GM18502 (cell line): ENCODE measurements around the gene MAP4K2.

Experiments
- ATAC-seq: cut with Tn5 transposase; IDR thresholded peaks from one replicate; pipeline ENCODE4 v1.9.1; 2021; ENCODE audit warnings: mild to moderate bottlenecking; ENCODE audit not compliant: unreplicated experiment, poor library complexity

MAP4K2 gene

DNA sequence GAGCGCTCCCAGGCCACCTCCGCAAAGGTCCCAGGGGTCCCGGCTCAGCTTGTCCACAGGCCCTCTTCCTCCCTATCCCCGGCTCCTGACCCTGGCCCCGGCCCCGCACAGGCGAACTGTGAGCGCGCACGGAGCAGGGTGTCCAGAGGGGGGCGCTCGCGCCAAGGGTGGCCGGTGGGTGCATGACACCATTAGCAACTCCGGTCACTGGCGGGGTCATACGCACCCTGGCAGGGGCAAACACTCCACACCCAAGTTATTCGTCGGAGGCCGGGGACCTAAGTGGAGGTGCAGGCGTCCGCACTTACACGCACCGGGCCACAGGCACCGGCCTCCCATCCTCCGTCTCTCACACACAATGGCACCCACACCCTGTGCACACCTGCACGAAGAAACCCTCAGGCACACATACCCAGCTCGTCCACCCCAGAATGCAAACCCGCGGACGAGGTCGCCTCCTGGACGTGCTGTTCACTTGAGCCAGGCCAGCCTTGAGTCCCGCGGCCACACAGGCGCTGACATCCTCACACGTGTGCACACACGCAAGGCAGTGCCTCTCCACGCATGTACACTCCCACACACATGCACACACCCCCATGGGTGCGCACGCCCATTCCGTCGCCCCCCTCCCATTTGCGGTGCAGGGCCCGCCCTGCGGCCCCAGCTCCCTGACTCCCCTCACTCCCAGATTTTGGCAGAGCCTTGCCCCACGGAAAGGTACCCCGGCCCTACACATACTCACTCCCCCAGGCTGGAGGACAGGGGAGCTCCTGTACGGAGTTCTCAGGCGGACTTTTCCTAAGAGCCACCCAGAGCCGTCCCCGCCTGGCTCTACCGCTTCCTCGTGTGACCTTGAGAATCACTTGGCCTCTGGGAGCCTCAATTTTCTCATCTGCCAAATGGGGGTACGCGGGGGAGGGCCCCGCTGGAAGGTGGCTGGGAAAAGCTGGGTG, 59.1 kb downstream of the MAP4K2 start, which contains the start of gene RASGRP2:
Gene RASGRP2, minus strand, starts transcription at position 552 of the 953 bp plus-strand sequence. CDS start 1,276 bp downstream, outside the sequence.
- no peak for ATAC-seq

DNA sequence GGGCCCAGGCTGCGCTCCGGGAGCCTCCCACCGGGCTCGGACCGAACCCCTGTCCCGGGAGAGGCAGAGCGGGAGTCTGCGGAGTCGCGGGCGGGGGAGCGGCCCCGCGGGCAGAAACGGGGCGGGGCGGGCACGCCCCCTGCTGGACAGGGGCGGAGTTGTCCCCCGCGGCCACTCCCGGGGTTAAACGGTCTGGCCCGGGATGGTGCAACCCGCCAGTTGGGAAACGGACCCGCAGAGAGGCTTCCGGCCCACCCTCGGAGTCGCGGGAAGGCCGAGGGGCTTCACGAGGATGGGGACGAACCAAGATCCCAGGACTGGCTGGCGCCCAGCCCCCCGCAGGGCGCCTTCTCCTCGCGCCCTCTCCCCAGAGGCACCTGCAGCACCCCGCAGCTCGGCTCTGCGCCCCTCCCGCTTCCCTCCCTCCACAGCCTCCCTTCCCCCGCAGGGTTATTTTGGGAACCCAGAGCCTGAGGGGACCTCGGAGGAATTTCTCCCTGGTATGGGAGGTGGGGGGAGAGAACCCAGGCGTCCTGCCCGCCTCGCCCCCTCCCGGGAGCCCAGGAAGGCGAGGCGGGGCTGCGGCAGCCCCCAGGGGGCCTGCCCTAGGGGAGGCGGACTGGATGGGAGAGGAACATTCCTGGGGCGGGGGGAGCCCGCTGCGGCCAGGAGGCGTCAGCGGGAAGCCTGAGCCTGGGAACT, 60.0 kb downstream of the MAP4K2 start:
- ATAC-seq = no peak

DNA sequence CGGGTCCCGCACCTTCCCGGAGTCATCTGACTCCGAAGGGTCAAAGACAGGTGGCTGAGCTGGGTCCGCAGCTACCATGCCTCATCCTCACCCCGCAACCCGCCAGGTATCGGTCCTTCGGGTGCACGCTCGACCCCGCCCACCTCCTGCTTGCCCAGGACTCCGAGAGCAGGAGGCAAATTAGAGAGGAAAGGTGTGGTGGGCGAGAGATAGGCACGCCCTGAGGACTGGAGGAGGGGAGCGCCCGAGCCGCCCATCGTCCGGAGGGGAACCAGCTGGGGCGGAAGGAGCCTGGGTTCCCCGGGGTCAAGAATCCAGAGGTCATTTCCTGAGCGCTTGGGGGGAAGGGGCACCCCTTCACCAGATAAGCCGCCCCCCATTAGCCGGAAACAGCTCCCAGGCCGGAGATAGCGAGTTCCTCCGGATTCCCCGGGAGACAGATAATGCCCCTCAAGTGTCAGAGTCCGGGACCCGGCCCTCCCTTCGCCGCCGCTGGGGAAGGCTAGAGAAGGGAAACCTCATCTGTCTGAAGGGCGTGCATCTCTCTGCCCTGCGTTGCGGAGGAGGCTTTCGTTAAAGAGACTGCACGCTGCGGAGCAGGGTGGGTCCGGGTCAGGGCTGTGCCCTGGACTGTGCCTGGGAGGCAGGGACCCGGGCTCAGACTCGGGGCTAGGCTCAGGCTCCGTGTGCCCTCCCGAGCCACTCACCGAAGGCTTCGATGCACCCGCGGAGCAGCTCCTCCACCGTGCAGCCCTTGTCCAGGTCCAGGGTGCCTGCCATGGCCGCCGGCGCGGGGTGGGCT, 60.7 kb downstream of the MAP4K2 start:
- ATAC-seq = no peak

DNA sequence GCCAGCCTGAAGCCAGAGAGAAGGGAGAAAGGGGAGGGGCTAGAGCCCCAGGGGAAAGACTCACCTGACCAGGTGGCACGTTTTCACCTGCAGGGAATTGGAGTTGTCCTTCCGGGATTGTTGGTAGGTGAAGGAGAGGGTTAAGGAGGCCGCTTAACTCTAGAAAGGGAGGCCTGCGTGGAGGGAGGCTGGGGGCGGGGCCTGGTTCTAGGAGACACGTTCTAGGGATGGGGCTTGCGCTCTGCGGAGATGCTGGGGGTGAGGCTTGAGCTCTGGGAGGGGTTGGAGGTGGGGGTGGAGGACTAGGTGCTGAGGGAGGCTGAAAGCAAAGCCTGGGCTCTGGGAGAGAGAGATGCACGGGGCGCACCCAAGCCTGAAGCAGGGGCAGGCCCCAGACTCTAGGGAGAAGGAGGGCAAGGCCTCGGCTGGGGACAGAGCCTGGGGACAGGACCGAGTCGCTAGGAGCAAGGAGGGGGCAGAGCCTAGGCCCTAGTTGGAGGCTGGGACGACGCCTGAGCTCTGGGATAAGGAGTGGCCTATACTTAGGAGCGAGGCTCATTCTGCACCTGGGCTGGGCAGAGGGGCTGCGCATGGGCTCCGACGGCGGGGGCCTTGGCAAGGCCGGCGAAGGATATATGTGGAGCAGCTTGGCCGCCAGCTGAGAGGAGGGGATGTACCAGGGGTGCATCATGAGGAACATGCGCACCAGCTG, 61.5 kb downstream of the MAP4K2 start:
- ATAC-seq = no peak

DNA sequence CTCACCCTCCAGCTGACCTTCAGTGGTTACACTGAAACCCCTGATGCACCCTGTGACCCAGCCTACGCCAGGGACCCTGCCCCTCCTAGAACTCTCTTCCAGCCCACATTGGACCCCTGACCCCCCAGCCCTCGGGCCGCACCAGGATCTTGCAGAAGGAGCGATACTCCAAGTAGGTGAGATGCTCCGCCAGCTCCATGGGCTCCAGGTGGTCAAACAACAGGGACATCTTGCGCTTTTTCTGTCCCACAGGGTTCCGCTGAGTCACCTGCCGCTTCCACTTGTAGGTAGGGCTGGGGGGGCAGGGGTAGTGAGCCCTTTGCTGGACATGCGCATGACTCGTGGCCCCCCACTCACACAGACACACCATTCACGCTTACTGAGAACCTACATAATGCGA, 63.1 kb downstream of the MAP4K2 start:
- ATAC-seq = no peak

DNA sequence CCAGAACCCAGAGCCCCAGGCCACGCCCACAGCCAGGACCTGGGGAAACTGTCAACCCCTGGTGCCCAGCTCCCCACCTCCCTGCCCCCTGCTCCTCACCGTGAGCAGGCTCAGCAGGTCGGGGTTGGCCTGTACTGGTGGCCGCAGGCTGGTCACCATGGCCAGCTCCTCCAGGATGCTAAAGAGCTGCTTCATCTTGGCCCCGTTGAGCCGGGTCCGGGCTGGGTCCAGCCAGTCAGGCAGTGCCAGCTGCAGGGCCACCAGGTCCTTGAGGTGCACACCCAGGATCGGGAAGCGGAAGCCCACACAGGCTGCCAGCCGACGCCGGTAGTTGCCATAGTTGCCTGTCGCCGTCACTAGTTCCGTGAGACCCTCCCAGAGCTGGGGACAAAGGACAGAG, 66.4 kb downstream of the MAP4K2 start:
- ATAC-seq = no peak

DNA sequence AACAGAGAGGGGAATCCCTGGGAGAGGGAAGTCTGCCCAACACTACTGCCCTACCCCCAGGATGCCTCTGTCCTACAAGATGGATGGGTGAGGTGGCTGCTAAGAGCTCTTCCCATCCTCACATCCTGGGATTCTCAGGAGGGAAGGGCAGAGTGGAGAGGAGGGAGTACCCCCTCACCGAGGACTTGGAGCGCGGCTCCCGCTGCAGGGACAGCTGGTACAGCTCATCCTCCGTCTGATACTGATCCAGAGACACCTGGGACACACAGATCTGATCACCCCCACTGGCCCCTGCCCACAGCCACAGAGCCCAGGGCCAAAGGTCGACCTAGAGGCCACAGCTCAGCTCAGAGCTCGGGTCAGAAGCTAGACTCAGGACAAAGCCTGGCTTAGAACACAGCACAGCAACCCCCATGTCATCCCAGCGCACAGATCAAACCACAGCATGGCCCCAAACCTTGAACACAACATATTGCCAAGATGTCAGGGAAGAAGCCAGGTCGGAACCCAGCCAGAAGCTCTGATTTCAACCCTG, 67.2 kb downstream of the MAP4K2 start:
- no peak for ATAC-seq
